GM20000 (cell line): ENCODE results near the gene NFX1.

Experiments used
- DNase-seq: peaks from one replicate; pipeline ENCODE4 v3.0.0; 2012; ENCODE audit warnings: low spot score
- TF ChIP-seq, protein P1 (sequence below): IDR thresholded peaks from 2 replicates; pipeline ENCODE4 v1.5.1; 2012; ENCODE audit warnings: mild to moderate bottlenecking, control low read depth; ENCODE audit errors: extremely low read depth, missing control alignments

The NFX1 gene

DNA sequence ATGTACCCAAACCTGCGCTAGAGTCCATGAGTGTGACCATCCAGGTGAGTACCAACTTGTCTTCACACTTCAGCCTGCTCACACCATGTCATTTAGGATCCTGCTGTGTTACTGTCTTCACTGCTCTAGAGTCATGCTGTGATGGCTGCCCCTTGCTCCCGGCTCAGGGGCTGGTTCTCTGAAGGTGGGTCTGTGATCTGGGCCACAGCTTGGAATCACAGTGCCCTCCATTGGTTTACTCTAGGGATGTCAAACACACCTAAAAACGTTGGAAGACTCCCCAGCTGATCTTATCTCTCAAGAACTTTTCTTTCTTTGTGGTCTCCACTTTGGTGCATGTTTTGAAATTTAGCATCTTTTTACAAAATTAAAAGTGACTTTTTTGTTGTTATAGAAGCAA is 53.8 kb downstream of the NFX1 start:
- TF ChIP-seq, protein P1, sequence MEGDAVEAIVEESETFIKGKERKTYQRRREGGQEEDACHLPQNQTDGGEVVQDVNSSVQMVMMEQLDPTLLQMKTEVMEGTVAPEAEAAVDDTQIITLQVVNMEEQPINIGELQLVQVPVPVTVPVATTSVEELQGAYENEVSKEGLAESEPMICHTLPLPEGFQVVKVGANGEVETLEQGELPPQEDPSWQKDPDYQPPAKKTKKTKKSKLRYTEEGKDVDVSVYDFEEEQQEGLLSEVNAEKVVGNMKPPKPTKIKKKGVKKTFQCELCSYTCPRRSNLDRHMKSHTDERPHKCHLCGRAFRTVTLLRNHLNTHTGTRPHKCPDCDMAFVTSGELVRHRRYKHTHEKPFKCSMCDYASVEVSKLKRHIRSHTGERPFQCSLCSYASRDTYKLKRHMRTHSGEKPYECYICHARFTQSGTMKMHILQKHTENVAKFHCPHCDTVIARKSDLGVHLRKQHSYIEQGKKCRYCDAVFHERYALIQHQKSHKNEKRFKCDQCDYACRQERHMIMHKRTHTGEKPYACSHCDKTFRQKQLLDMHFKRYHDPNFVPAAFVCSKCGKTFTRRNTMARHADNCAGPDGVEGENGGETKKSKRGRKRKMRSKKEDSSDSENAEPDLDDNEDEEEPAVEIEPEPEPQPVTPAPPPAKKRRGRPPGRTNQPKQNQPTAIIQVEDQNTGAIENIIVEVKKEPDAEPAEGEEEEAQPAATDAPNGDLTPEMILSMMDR: no peak

DNA sequence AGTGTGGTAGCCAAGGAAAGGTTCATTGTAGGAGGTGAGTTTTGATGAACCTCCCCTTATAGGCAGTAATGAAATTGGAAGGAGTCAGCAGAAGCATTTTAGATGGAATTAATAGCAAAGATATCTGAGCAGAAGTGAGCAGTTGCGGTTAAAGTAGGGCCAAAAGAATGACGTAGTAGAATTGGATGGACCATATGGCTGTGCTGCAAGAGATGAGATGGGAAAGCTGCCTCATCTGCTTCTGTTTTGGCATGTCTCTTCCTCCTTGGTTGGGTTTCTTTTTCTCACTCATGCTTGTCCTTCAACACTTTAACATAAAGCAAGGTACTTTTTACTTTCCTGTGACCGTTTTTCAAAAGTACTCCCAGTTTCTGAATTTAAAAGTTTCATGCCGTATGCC is 56.2 kb downstream of the NFX1 start:
- TF ChIP-seq, protein P1: no peak
- no peak for DNase-seq

More for the DNA sequence above, 53.8 kb downstream of the NFX1 start:
- no peak for DNase-seq

GRCh38 chr9:33348998-33349397 is 58.7 kb downstream of the NFX1 start:
- TF ChIP-seq, protein P1: no peak

DNA sequence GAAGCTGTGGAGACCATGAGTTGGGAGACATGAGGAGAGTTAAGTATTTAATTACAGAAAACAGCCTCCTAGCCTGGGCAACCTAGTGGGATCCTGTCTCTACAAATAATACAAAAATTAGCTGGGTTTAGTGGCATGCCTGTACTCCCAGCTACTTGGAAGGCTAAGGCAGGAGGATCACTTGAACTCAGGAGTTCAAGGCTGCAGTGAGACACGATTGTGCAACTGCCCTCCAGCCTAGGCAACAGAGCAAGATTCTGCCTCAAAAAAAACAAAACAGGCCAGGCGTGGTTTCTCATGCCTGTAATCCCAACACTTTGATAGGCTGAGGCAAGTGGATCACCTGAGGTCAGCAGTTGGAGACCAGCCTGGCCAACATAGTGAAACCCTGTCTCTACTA is 59.4 kb downstream of the NFX1 start:
- no peak for DNase-seq
- TF ChIP-seq, protein P1: no peak

More at GRCh38 chr9:33348998-33349397, 58.7 kb downstream of the NFX1 start:
- DNase-seq: no peak

- TF ChIP-seq, protein P1: no peak
- DNase-seq: no peak
These were observed 60.0 kb downstream of the NFX1 start for GRCh38 chr9:33350310-33350709.

DNA sequence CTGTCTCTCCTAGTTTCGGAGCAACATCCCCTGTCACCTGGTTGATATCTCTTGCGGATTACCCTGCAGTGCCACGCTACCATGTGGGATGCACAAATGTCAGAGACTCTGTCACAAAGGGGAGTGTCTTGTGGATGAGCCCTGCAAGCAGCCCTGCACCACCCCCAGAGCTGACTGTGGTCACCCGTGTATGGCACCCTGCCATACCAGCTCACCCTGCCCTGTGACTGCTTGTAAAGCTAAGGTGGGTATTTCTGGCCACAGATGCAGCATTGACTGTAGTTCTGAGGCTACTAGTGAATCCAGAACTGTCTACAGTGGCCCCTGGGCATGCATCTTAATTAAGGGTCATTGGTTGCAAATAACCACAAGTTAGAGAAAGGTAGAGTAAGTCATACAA is 61.2 kb downstream of the NFX1 start:
- DNase-seq: no peak
- TF ChIP-seq, protein P1: no peak

DNA sequence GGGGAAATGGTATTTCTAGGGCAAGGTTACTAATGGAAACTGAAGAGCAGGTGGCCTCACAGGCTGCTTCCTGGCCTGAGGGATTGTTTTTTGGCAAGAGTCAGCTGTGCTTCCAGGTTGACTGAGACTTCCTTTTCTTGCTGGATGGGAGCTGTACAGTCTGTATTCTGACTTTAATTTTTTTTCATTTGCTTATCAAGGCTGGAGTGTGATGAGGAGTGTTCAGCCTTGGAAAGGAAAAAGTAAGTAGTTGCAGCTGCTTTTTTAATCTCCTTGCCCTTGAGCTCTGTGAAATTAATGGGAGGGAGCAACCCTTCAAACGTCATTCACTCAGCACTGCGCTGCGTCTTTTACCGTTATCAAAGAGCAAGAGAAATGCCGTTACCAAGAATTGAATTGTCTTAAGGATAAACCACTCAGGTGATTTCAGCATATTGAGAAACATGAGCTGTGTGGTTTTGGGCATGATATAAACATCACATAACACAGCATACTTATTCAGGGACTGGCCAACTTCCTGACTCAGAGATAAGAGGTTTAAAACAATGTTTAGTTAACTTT is 64.4 kb downstream of the NFX1 start:
- TF ChIP-seq, protein P1: no peak
- no peak for DNase-seq
